ENCODE measurements around the gene ZNF629.

Gene ZNF629

DNA sequence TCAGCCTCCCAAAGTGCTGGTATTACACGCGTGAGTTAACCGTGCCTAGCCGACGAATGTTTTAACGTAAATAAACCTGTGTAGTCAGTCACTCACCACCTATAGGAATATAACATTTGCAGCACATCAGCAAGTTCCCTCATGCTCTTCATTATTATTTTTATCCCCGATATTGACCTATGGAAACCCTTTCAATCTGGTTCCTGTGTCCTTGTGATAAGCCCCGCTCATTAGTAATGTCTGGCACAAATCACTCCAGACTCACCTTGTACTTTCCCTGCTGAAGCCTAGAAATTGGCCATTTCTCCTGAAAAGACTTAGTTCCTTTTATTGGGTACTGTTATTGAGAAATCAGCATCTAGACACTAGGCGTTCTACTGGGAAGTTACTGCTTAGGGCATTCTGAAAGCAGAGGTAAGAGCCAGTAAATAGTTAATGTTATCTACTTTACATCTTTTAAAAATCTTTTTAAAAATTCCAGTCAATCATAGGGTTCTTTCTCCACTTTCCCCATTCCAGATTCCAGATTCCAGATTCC, 40.3 kb downstream of the ZNF629 start:
- no peak for DNase-seq

DNA sequence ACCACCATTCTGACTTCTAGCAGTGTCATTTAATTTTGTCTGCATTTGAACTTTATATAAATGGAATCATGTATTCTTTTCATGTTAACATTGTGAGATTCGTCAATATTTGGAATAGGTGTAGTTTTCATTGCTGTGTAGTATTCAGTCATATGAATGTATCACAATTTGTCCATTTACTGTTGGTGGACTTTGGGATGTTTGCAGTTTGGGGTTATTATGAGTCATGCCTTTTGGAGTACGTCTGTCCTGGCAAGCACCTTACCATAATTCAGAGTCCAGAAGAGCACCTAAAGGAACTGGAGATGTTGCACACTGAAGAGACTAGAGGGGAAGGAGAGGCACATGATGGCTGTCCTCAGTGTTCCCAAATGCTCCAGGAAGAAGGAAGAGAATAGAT, 41.9 kb downstream of the ZNF629 start:
- DNase-seq, result no peak

- DNase-seq, result no peak
Measured at GRCh38 chr16:30744183-30744582, 42.8 kb downstream of the ZNF629 start.

GRCh38 chr16:30743716-30744115, 43.3 kb downstream of the ZNF629 start:
- no peak for DNase-seq

GRCh38 chr16:30741461-30741914, 45.5 kb downstream of the ZNF629 start:
- no peak for DNase-seq

DNA sequence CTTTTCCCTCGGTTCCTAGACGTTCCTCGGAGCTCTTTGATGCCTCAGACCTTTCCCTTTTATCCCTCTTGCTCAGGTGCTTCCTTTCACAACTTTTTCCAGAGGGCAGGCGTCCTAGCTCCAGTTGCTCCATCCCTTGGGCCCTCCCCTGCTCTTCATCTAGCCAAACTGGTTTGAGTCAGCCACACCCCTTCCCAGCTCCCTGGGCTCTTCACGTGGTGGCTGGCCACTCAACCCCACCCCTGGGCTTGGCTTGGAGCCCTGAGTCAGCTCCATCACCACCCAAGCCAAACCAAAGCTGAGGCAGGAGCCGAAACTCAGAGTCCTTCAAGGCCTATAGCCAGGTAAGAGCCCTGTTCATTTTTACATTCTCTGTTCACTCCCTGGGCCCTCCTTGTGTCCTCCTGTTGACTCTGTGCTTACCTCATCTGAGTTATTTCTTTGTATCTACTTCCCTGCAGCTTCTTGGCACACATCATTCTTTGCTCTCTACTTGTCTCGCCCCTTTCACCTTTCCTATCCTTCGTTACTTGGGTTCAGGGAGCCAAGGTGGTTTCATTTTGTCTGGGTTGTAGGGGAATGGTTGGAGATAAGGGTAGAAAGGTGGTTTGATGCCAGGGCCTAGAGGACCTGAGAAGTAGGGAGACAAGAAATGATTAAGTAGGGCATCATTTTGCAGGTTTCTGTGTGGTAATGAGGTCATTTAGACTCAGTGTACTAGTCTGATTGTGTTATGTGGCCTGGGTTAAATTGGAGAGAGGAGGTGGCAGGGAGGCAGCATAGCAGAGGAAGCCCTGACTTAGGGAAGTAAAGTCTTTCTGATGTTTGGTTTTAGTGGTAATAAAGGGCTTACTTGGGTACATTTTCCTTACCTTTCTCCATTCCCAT, 46.4 kb downstream of the ZNF629 start:
- DNase-seq, result no peak

DNA sequence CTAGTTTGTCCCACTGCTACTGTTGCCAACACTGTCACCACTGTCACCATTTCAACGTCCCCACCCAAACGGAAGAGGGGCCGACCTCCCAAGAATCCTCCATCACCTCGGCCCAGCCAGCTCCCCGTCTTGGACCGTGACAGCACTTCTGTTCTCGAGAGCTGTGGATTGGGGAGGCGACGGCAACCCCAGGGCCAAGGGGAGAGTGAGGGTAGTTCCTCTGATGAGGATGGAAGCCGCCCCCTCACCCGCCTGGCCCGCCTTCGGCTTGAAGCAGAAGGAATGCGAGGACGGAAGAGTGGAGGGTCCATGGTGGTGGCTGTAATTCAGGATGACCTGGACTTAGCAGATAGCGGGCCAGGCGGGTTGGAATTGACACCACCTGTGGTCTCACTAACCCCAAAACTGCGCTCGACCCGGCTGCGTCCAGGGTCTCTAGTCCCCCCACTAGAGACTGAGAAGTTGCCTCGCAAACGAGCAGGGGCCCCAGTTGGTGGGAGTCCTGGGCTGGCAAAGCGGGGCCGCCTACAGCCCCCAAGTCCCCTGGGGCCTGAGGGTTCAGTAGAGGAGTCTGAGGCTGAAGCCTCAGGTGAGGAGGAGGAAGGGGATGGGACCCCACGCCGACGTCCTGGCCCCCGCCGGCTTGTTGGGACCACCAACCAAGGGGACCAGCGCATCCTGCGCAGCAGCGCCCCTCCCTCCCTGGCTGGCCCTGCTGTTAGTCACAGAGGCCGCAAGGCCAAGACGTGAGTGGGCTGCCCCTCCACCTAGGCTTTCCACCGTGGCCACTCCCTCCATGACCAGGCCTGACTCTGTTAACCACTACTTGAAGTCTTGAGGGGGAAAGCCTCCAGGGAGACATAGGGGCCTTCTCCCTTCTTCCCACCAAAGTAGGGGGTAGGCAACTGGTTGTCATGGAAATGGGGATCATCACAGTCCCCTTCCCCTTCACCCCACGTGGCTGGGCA, 47.7 kb downstream of the ZNF629 start:
- DNase-seq, result no peak

DNA sequence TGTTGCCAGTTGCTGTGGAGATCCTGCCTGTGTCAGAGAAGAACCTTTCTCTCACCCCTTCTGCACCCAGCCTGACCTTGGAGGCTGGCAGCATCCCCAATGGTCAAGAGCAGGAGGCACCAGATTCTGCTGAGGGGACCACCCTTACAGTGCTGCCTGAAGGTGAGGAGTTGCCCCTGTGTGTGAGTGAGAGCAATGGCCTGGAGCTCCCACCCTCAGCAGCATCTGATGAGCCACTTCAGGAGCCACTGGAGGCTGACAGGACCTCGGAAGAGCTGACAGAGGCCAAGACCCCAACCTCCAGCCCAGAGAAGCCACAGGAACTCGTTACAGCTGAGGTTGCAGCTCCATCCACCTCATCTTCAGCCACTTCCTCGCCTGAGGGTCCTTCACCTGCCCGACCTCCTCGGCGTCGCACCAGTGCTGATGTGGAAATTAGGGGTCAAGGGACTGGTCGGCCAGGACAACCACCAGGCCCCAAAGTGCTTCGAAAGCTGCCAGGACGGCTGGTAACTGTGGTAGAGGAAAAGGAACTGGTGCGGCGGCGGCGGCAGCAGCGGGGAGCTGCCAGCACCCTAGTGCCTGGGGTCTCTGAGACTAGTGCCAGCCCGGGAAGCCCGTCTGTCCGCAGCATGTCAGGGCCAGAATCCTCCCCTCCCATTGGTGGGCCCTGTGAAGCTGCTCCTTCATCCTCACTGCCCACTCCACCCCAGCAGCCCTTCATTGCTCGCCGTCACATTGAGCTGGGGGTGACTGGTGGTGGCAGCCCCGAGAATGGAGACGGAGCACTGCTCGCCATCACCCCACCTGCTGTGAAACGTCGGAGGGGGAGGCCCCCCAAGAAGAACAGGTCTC, 49.0 kb downstream of the ZNF629 start:
- no peak for DNase-seq

DNA sequence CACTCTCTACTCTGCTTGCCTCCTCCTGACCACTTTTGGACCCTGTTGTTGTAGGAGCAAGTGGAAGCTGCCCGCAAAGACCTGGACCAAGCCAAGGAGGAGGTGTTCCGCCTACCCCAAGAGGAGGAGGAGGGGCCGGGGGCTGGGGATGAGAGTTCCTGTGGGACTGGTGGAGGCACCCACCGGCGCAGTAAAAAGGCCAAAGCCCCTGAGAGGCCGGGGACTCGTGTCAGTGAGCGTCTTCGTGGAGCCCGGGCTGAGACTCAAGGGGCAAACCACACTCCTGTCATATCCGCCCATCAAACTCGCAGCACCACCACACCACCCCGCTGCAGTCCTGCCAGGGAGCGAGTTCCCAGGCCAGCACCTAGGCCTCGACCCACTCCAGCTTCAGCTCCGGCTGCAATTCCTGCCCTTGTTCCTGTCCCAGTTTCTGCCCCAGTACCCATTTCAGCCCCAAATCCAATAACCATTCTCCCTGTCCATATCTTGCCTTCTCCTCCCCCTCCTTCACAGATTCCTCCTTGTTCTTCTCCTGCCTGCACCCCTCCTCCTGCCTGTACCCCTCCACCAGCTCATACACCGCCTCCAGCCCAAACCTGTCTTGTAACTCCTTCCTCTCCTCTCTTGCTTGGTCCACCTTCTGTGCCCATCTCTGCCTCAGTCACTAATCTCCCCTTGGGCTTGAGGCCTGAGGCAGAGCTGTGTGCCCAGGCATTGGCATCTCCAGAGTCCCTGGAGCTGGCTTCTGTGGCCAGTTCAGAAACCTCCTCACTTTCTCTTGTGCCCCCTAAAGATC, 49.8 kb downstream of the ZNF629 start:
- DNase-seq, result no peak

DNA sequence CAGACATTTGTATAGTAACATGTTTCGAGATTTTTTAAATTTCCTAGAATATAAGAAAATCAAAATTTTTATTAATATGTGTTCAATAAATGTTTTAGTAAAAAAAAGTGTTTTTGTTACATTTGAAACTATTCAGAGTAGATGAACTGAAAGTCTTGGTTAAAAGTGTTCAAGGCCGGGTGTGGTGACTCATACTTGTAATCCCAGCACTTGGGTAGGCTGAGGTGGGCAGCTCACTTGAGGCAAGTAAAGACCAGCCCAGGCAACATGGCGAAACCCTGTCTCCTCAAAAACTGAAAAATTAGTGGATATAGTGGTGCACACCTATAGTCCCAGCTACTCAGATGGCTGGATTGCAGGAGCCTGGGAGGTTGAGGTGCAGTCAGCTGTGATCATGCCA, 55.6 kb downstream of the ZNF629 start:
- no peak for DNase-seq

DNA sequence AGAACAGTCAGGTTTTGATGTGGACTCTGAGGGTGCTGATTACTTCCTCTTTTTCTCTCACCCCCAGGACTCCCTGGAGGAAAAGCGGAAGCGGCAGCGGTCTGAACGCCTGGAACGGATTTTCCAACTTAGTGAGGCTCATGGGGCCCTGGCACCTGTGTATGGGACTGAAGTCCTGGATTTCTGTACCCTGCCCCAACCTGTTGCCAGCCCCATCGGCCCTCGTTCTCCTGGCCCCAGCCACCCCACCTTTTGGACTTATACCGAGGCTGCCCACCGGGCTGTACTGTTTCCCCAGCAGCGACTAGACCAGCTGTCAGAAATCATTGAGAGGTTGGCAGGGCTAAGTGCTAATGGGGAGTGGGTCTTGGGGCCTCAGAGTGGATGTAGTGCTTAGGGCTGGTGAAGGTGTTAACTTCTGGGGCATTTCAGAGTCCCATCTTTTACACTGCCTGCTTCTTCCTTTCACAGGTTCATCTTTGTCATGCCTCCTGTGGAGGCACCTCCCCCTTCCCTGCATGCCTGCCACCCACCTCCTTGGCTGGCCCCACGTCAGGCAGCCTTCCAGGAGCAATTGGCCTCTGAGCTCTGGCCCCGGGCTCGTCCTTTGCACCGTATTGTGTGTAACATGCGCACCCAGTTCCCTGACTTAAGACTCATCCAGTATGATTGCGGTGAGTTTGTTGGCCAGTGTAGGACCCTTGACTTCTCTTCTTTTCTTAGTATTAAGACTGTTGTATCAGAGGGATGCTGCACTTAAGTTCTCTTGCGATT, 57.9 kb downstream of the ZNF629 start:
- peak in 1 of 2 donors; percentile 39 for DNase-seq

Measured in CD4-positive, alpha-beta T cell treated with Interleukin-4 for 1 hour (primary cell).